ENCODE measurements around the gene RNU6-7.

The RNU6-7 gene

GRCh38 chr14:32189811-32190210 is 12.0 kb upstream of the RNU6-7 start:
- Histone ChIP-seq H3K27ac (ENCODE audit: low read length) (no peak overlapping the region), H3K4me1 (ENCODE audit: insufficient read depth, low read length) (no peaks in the 10 kb centered on the region), H3K79me2 (ENCODE audit: insufficient read depth, low read length) (no peaks in the 10 kb centered on the region), H3K4me3 (ENCODE audit: low read depth in 1 of 2, low read length in 2 of 2) (no peak overlapping the region), H3K4me2 (ENCODE audit: insufficient read depth, low read length) (no peak overlapping the region), H3K9me3 (ENCODE audit: insufficient read depth, low read length, severe bottlenecking) (no peaks in the 10 kb centered on the region), H2AFZ (ENCODE audit: low read depth, low read length) (no peak overlapping the region), H3K9ac (ENCODE audit: low read depth, low read length) (no peak overlapping the region), H3K36me3 (ENCODE audit: insufficient read depth, low read length) (no peaks in the 10 kb centered on the region), H4K20me1 (ENCODE audit: insufficient read depth, low read length) (no peaks in the 10 kb centered on the region), H3K27me3 (ENCODE audit: insufficient read depth, low read length, poor library complexity) (no peaks in the 10 kb centered on the region)
- no peak for DNase-seq
- ATAC-seq (ENCODE audit: insufficient read depth, low read depth), result no peak
- TF ChIP-seq CTCF (IDR thresholded peaks at IDR 0.05; ENCODE audit: borderline replicate concordance, extremely low read depth, low read length, poor library complexity, severe bottlenecking) (no peak), EZH2 (IDR thresholded peaks at IDR 0.05; ENCODE audit: borderline replicate concordance, low read depth, low read length, severe bottlenecking) (no peak)

GRCh38 chr14:32190673-32191072 is 11.2 kb upstream of the RNU6-7 start:
- no peaks in the 10 kb centered on the region for H3K79me2 ChIP-seq (ENCODE audit: insufficient read depth, low read length)
- no peak overlapping the region for H2AFZ ChIP-seq (ENCODE audit: low read depth, low read length)
- H4K20me1 ChIP-seq (ENCODE audit: insufficient read depth, low read length), result no peaks in the 10 kb centered on the region
- H3K4me1 ChIP-seq (ENCODE audit: insufficient read depth, low read length), result no peaks in the 10 kb centered on the region
- no peak overlapping the region for H3K4me2 ChIP-seq (ENCODE audit: insufficient read depth, low read length)
- H3K4me3 ChIP-seq (ENCODE audit: low read depth in 1 of 2, low read length in 2 of 2), result no peak overlapping the region
- DNase-seq (no peak), ATAC-seq (ENCODE audit: insufficient read depth, low read depth) (no peak)
- no peak overlapping the region for H3K27ac ChIP-seq (ENCODE audit: low read length)
- TF ChIP-seq CTCF (IDR thresholded peaks at IDR 0.05; ENCODE audit: borderline replicate concordance, extremely low read depth, low read length, poor library complexity, severe bottlenecking) (no peak), EZH2 (IDR thresholded peaks at IDR 0.05; ENCODE audit: borderline replicate concordance, low read depth, low read length, severe bottlenecking) (no peak)
- no peaks in the 10 kb centered on the region for H3K27me3 ChIP-seq (ENCODE audit: insufficient read depth, low read length, poor library complexity)
- H3K36me3 ChIP-seq (ENCODE audit: insufficient read depth, low read length), result no peaks in the 10 kb centered on the region
- no peak overlapping the region for H3K9ac ChIP-seq (ENCODE audit: low read depth, low read length)
- no peaks in the 10 kb centered on the region for H3K9me3 ChIP-seq (ENCODE audit: insufficient read depth, low read length, severe bottlenecking)

GRCh38 chr14:32192712-32193373 is 9.0 kb upstream of the RNU6-7 start:
- no peaks in the 10 kb centered on the region for H4K20me1 ChIP-seq (ENCODE audit: insufficient read depth, low read length)
- ATAC-seq (ENCODE audit: insufficient read depth, low read depth), result no peak
- TF ChIP-seq EZH2 (IDR thresholded peaks at IDR 0.05; ENCODE audit: borderline replicate concordance, low read depth, low read length, severe bottlenecking) (no peak), CTCF (IDR thresholded peaks at IDR 0.05; ENCODE audit: borderline replicate concordance, extremely low read depth, low read length, poor library complexity, severe bottlenecking) (no peak)

More at GRCh38 chr14:32192712-32193373, 9.0 kb upstream of the RNU6-7 start:
- DNase-seq, result no peak
- H3K27me3 ChIP-seq (ENCODE audit: insufficient read depth, low read length, poor library complexity), result no peaks in the 10 kb centered on the region
- H3K9ac ChIP-seq (ENCODE audit: low read depth, low read length), result no peak overlapping the region
- H3K36me3 ChIP-seq (ENCODE audit: insufficient read depth, low read length), result no peaks in the 10 kb centered on the region
- no peaks in the 10 kb centered on the region for H3K4me1 ChIP-seq (ENCODE audit: insufficient read depth, low read length)
- no peak overlapping the region for H2AFZ ChIP-seq (ENCODE audit: low read depth, low read length)
- no peaks in the 10 kb centered on the region for H3K79me2 ChIP-seq (ENCODE audit: insufficient read depth, low read length)
- no peak overlapping the region for H3K4me3 ChIP-seq (ENCODE audit: low read depth in 1 of 2, low read length in 2 of 2)
- no peak overlapping the region for H3K27ac ChIP-seq (ENCODE audit: low read length)
- H3K9me3 ChIP-seq (ENCODE audit: insufficient read depth, low read length, severe bottlenecking), result no peaks in the 10 kb centered on the region
- no peak overlapping the region for H3K4me2 ChIP-seq (ENCODE audit: insufficient read depth, low read length)
